ENCODE measurements around the gene MX1. TPM values are rescaled to one million over a fixed set of nuclear protein-coding genes. Genes with fewer than 3 reads are reported as not detected.

The MX1 gene
- total and polyA plus RNA-seq, 4 donors = 15.1 to 21.3 (median 18.0) TPM

GRCh38 chr21:41504030-41504429, 78.0 kb downstream of the MX1 start (continued):
- TF ChIP-seq FOXA1 (IDR thresholded peaks at IDR 0.05) (no peak), RXRA (IDR thresholded peaks at IDR 0.05) (no peak), HNF4A (conservative IDR thresholded peaks at IDR 0.05) (no peak), YY1 (IDR thresholded peaks at IDR 0.05) (no peak), ZBTB33 (IDR thresholded peaks at IDR 0.05) (no peak), HNF4G (IDR thresholded peaks at IDR 0.05) (no peak)

GRCh38 chr21:41506005-41506594, 80.1 kb downstream of the MX1 start:
- no peak overlapping the region for H3K9ac ChIP-seq (ENCODE audit: low read depth in 1 of 2, low read length in 2 of 2)
- H3K36me3 ChIP-seq (ENCODE audit: control insufficient read depth in 4 of 4, insufficient read depth in 3 of 4, low read depth in 1 of 4, low read length in 3 of 4) = peaks cover 0 to 3% (median 0%) of the 10 kb centered on the region in 4 donors
- H3K27me3 ChIP-seq (ENCODE audit: control insufficient read depth in 4 of 4, insufficient read depth in 4 of 4, low read length in 3 of 4) = no peaks in the 10 kb centered on the region
- H3K9me3 ChIP-seq (ENCODE audit: control insufficient read depth in 4 of 4, low read length in 3 of 4) = no peaks in the 10 kb centered on the region
- DNase-seq (ENCODE audit: low spot score) = no peak
- WGBS = 72% methylated on average over 7 of the region's 7 CpGs
- H3K4me1 ChIP-seq (ENCODE audit: control insufficient read depth in 4 of 4, insufficient read depth in 4 of 4, low read length in 3 of 4) = peaks cover 16 to 39% (median 25%) of the 10 kb centered on the region in 4 donors
- TF ChIP-seq ATF3 (IDR thresholded peaks at IDR 0.05) (no peak), GABPA (IDR thresholded peaks at IDR 0.05 in 1 of 2, conservative IDR thresholded peaks at IDR 0.05 in 1 of 2) (no peak), HNF4G (IDR thresholded peaks at IDR 0.05) (no peak), TAF1 (conservative IDR thresholded peaks at IDR 0.05) (no peak), YY1 (IDR thresholded peaks at IDR 0.05) (no peak), JUND (IDR thresholded peaks at IDR 0.05) (no peak), RAD21 (IDR thresholded peaks at IDR 0.05) (no peak), REST (IDR thresholded peaks at IDR 0.05) (no peak), SP1 (IDR thresholded peaks at IDR 0.05) (no peak), RXRA (IDR thresholded peaks at IDR 0.05) (no peak), CTCF (IDR thresholded peaks at IDR 0.05; ENCODE audit: low read depth, low read length, missing input control) (no peak), FOXA2 (IDR thresholded peaks at IDR 0.05) (no peak), ZBTB33 (IDR thresholded peaks at IDR 0.05) (no peak), HNF4A (conservative IDR thresholded peaks at IDR 0.05) (no peak), MAX (IDR thresholded peaks at IDR 0.05) (no peak), NR2F2 (IDR thresholded peaks at IDR 0.05) (no peak), FOXA1 (IDR thresholded peaks at IDR 0.05) (no peak), EGR1 (IDR thresholded peaks at IDR 0.05; ENCODE audit: low read depth in 2 of 2) (no peak)
- peak overlapping the region; percentile 59 to 91 (median 83) for H3K4me3 ChIP-seq (ENCODE audit: low read depth in 1 of 3, low read length in 3 of 3)
- H3K27ac ChIP-seq (ENCODE audit: low read depth in 1 of 2, low read length in 2 of 2) = peak overlapping the region in 1 of 2 donors; percentile 61
